Measurements from ENCODE around the gene LTBP3. TPM values are rescaled to one million over a fixed set of nuclear protein-coding genes. Genes with fewer than 3 reads are reported as not detected.
A peak's percentile ranks its signal among the peaks of the same experiment; 100 is the strongest.

LTBP3 gene
- total and polyA plus RNA-seq, 9 of the 15 experiments (the other 6 are each of a cell fraction or from before 2014, with no cell fraction given): 0.06 to 20.5 (median 4.8) TPM

DNA sequence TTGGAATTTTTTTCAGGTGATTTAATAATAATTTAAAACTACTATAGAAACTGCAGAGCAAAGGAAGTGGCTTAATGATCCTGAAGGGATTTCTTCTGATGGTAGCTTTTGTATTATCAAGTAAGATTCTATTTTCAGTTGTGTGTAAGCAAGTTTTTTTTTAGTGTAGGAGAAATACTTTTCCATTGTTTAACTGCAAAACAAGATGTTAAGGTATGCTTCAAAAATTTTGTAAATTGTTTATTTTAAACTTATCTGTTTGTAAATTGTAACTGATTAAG, 55.9 kb downstream of the LTBP3 start (continued):
- TF ChIP-seq ZNF124 (CRISPR knock-in tag; IDR thresholded peaks at IDR 0.05): no peak
- TF ChIP-seq, protein P1, sequence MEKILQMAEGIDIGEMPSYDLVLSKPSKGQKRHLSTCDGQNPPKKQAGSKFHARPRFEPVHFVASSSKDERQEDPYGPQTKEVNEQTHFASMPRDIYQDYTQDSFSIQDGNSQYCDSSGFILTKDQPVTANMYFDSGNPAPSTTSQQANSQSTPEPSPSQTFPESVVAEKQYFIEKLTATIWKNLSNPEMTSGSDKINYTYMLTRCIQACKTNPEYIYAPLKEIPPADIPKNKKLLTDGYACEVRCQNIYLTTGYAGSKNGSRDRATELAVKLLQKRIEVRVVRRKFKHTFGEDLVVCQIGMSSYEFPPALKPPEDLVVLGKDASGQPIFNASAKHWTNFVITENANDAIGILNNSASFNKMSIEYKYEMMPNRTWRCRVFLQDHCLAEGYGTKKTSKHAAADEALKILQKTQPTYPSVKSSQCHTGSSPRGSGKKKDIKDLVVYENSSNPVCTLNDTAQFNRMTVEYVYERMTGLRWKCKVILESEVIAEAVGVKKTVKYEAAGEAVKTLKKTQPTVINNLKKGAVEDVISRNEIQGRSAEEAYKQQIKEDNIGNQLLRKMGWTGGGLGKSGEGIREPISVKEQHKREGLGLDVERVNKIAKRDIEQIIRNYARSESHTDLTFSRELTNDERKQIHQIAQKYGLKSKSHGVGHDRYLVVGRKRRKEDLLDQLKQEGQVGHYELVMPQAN (IDR thresholded peaks at IDR 0.05; ENCODE audit: borderline replicate concordance): no peak
- peak; percentile 69 for TF ChIP-seq POLR2G (IDR thresholded peaks at IDR 0.05; ENCODE audit: low read depth, low read length)
- TF ChIP-seq ZNF551 (CRISPR knock-in tag; IDR thresholded peaks at IDR 0.05): no peak
- TF ChIP-seq ZNF316 (IDR thresholded peaks at IDR 0.05): no peak
- peak; percentile 26; the same call in 1 of the 2 replicates for TF ChIP-seq STAT5A (IDR thresholded peaks at IDR 0.05; ENCODE audit: borderline replicate concordance, low read length)
- no peak for TF ChIP-seq NEUROD1 (IDR thresholded peaks at IDR 0.05; ENCODE audit: borderline replicate concordance, low read depth, low read length, partially characterized antibody)
- TF ChIP-seq CHD2 (IDR thresholded peaks at IDR 0.05; ENCODE audit: low read depth, low read length): peak; percentile 7; the same call in 1 of the 2 replicates
- TF ChIP-seq SMC3 (conservative IDR thresholded peaks at IDR 0.05; ENCODE audit: insufficient read depth, low read depth, low read length): no peak
- TF ChIP-seq, protein P2, sequence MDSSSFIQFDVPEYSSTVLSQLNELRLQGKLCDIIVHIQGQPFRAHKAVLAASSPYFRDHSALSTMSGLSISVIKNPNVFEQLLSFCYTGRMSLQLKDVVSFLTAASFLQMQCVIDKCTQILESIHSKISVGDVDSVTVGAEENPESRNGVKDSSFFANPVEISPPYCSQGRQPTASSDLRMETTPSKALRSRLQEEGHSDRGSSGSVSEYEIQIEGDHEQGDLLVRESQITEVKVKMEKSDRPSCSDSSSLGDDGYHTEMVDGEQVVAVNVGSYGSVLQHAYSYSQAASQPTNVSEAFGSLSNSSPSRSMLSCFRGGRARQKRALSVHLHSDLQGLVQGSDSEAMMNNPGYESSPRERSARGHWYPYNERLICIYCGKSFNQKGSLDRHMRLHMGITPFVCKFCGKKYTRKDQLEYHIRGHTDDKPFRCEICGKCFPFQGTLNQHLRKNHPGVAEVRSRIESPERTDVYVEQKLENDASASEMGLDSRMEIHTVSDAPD (CRISPR knock-in tag; IDR thresholded peaks at IDR 0.05): no peak
- TF ChIP-seq NONO (IDR thresholded peaks at IDR 0.05; ENCODE audit: low read depth in 2 of 2, low read length in 1 of 2): 0 out of 4 replicates have a peak, but pooled peaks of 1 of the 2 experiments have one; percentile 45
- no peak for TF ChIP-seq EZH2 (IDR thresholded peaks at IDR 0.05; ENCODE audit: borderline replicate concordance, low read depth, low read length)
- TF ChIP-seq, protein P3, sequence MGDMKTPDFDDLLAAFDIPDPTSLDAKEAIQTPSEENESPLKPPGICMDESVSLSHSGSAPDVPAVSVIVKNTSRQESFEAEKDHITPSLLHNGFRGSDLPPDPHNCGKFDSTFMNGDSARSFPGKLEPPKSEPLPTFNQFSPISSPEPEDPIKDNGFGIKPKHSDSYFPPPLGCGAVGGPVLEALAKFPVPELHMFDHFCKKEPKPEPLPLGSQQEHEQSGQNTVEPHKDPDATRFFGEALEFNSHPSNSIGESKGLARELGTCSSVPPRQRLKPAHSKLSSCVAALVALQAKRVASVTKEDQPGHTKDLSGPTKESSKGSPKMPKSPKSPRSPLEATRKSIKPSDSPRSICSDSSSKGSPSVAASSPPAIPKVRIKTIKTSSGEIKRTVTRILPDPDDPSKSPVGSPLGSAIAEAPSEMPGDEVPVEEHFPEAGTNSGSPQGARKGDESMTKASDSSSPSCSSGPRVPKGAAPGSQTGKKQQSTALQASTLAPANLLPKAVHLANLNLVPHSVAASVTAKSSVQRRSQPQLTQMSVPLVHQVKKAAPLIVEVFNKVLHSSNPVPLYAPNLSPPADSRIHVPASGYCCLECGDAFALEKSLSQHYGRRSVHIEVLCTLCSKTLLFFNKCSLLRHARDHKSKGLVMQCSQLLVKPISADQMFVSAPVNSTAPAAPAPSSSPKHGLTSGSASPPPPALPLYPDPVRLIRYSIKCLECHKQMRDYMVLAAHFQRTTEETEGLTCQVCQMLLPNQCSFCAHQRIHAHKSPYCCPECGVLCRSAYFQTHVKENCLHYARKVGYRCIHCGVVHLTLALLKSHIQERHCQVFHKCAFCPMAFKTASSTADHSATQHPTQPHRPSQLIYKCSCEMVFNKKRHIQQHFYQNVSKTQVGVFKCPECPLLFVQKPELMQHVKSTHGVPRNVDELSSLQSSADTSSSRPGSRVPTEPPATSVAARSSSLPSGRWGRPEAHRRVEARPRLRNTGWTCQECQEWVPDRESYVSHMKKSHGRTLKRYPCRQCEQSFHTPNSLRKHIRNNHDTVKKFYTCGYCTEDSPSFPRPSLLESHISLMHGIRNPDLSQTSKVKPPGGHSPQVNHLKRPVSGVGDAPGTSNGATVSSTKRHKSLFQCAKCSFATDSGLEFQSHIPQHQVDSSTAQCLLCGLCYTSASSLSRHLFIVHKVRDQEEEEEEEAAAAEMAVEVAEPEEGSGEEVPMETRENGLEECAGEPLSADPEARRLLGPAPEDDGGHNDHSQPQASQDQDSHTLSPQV (IDR thresholded peaks at IDR 0.05): no peak
